ENCODE data around the gene RNF169.

Gene RNF169, protein sequence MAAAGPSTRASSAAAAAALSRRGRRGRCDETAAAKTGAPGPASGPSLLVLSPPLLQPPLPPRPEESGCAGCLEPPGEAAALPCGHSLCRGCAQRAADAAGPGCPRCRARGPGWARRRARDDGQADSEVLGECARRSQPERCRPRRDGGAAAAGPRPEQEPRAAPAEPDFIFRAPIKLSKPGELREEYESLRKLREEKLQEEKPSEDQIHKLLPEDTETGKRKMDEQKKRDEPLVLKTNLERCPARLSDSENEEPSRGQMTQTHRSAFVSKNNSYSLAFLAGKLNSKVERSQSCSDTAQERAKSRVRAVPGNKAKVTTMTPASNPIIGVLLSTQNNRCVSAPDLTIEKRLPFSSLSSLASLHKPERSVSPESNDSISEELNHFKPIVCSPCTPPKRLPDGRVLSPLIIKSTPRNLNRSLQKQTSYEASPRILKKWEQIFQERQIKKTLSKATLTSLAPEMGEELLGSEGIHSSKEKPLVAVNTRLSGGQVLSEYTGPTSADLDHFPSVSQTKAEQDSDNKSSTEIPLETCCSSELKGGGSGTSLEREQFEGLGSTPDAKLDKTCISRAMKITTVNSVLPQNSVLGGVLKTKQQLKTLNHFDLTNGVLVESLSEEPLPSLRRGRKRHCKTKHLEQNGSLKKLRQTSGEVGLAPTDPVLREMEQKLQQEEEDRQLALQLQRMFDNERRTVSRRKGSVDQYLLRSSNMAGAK

GRCh38 chr11:74748211-74749126 is at the start of gene RNF169:
RNF169 (plus strand) TSS chr11:74748849; CDS start chr11:74748881, 32 bp downstream.
- peak; percentile 98 for DNase-seq (ENCODE audit: low spot score)

GRCh38 chr11:74699615-74700396 is 48.8 kb upstream of the RNF169 start:
- no peak for DNase-seq (ENCODE audit: low spot score)

DNA sequence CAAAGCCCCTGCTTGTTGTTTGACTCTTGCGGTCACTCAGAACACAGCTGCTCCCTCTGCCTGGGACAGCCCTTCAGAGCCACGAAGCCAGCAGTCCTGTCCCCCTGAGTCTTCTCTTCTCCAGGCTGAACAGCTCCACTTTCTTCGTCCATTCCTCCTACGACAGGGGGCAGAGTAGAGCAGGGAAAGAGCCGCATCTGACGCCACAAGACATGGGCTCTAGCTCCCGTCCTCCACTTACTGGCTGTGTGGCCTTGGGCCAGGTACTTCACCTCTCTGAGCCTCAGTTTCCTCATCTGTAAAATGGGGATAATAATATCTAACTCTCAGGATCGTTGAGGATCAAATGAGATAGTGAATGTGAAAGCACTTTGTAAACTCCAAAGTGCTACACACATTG is 47.3 kb upstream of the RNF169 start:
- DNase-seq (ENCODE audit: low spot score) = no peak

- peak; percentile 87 for DNase-seq (ENCODE audit: low spot score)
Observed at GRCh38 chr11:74702383-74703007, 46.2 kb upstream of the RNF169 start.

DNA sequence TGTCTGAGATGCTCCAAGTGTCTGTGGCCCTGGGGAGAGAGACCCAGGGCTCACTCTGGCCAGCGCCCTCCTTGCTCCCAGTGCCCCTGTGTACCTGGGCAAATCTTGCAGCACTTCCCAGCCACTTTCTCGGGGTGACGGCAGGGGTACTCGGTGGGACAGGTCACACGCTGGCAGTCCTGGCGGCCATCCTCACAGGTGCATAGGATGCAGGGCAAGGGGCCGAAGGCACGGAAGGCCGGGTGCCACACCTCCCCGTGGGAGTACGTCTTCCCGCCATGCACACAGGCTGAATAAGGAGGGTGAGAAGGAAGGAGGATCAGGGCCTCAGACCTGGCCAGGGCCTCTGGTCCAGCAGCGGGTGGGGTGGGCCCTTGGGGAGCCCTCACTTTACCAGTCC is 45.4 kb upstream of the RNF169 start:
- DNase-seq (ENCODE audit: low spot score) = no peak

- DNase-seq (ENCODE audit: low spot score) = no peak
Observed at GRCh38 chr11:74707182-74707581, 41.5 kb upstream of the RNF169 start.

- no peak for DNase-seq (ENCODE audit: low spot score)
Observed at GRCh38 chr11:74707602-74708510, 40.8 kb upstream of the RNF169 start.

DNA sequence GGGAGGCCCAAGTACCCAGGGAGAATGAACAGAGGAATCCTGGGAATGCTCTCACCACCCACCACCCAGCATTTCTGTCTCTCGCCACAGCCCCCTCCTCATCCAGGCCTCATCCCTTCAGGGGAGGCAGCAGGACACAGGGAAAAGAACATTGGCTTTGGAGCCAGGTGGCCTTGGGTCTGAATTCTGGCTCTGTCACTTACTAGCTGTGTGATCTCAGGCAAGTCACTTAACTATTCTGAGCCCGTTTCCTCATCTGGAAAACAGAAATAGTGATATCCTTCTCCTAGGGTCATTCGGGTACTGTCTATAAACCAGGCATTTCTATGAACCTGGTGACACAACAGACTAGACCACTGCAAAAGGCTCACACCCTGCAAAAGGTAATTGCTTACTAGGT is 39.5 kb upstream of the RNF169 start:
- DNase-seq (ENCODE audit: low spot score) = no peak

- DNase-seq (ENCODE audit: low spot score) = peak; percentile 59
Observed at GRCh38 chr11:74710281-74710938, 38.2 kb upstream of the RNF169 start.

GRCh38 chr11:74713686-74714085 is 35.0 kb upstream of the RNF169 start:
- no peak for DNase-seq (ENCODE audit: low spot score)

GRCh38 chr11:74714904-74715303 is 33.7 kb upstream of the RNF169 start:
- DNase-seq (ENCODE audit: low spot score) = no peak

- no peak for DNase-seq (ENCODE audit: low spot score)
Observed at GRCh38 chr11:74717221-74717969, 31.3 kb upstream of the RNF169 start.

- DNase-seq (ENCODE audit: low spot score) = no peak
Observed at GRCh38 chr11:74719011-74719410, 29.6 kb upstream of the RNF169 start.

DNA sequence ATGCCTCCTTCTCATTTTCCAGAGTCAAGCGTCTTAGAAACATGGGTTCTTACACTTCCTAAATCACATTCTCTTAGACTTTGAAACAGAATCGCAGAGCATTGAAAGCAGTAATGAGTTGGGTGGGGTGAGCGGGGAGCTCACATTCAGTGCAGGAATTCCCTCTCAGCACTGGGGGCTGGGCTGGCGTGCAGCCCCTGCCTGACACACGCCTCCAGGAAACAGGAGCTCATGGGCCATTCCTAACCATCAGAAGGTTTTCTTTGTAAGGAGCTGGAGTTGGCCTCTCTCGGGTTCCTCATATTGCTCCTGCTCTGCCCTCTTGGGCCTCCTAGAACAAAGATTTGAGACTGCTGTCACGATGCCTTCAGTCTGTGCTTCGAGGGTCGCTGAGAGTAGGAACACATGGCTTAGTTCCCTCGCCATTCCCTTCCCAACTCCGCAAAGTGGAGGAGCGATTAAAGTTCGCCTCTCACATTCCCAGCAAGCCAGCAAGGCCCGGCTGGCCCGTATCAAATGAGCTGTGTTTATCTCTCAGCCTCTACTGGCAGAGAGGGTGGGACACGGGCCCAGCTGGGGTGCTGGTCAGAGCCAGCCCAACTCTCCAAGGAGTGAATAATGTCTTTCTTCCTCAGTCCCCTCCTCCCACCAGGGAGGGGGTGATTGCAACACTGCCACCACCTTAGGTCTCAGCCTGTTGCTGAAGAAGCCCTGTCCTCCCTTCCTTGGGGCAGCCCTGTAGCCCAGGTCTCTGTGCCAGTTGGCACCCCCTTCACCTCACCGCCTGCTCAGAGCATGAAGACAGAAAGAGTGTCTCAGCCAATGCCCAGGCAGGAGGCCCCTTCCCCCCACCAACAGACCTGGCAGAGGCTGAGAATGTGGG is 27.8 kb upstream of the RNF169 start:
- DNase-seq (ENCODE audit: low spot score) = no peak

GRCh38 chr11:74721479-74721835 is 27.2 kb upstream of the RNF169 start:
- no peak for DNase-seq (ENCODE audit: low spot score)

- no peak for DNase-seq (ENCODE audit: low spot score)
Observed at GRCh38 chr11:74723511-74723910, 25.1 kb upstream of the RNF169 start.

DNA sequence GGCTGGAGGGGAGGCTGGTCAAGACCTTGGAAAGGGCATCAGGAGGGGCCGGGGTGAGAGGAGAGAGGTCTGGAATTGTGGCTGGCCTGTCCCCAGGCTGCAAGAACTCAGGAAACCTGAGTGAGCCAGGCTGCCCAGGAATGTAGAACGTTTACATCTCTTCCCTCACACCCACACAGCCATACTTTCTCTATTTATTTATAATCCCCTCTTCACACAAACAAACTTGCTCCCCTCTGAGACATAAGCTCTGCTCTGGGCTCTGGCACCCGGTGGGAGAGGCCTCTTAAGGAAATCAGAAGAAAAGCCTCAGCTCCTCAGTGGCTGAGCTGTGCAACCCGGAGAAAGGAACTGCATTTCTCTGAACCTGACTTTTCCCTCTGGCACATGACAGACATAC is 22.9 kb upstream of the RNF169 start:
- no peak for DNase-seq (ENCODE audit: low spot score)

All from AG20443 (cell line).